HG03457 (cell line): ENCODE results near the gene NDUFS8.

Source experiments
- ATAC-seq: cut with Tn5 transposase; IDR thresholded peaks from one replicate; pipeline ENCODE4 v1.9.1; 2021; ENCODE audit warnings: moderate number of reproducible peaks; ENCODE audit not compliant: unreplicated experiment

NDUFS8 gene

DNA sequence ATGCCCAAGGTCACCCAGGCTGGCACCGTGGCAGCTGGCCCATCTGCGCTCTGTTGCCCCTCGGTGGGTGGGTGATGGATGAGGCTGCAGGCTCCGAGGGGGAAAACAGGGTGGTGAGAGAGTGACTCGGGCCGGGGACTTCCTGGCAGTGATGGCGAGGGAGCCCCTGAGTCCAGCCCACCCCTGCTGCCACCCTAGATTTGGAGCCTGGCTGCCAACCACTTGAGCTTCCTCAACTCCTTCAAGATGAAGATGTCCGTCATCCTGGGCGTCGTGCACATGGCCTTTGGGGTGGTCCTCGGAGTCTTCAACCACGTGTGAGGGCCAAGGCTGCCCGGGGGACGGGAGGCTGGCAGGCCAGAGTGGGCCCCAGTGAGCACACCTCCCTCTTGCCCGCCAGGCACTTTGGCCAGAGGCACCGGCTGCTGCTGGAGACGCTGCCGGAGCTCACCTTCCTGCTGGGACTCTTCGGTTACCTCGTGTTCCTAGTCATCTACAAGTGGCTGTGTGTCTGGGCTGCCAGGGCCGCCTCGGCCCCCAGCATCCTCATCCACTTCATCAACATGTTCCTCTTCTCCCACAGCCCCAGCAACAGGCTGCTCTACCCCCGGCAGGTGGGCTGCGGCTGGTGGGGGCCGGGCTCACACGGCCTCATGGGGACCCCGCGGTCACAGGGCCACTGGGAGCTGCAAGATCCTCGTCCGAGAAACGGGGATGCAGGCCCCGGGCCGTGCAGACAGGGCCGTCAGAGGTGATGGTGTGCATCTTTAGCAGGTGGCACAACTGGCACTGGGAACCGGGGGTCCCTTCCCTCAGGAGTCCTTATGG is 18.4 kb downstream of the NDUFS8 start:
- no peak for ATAC-seq

DNA sequence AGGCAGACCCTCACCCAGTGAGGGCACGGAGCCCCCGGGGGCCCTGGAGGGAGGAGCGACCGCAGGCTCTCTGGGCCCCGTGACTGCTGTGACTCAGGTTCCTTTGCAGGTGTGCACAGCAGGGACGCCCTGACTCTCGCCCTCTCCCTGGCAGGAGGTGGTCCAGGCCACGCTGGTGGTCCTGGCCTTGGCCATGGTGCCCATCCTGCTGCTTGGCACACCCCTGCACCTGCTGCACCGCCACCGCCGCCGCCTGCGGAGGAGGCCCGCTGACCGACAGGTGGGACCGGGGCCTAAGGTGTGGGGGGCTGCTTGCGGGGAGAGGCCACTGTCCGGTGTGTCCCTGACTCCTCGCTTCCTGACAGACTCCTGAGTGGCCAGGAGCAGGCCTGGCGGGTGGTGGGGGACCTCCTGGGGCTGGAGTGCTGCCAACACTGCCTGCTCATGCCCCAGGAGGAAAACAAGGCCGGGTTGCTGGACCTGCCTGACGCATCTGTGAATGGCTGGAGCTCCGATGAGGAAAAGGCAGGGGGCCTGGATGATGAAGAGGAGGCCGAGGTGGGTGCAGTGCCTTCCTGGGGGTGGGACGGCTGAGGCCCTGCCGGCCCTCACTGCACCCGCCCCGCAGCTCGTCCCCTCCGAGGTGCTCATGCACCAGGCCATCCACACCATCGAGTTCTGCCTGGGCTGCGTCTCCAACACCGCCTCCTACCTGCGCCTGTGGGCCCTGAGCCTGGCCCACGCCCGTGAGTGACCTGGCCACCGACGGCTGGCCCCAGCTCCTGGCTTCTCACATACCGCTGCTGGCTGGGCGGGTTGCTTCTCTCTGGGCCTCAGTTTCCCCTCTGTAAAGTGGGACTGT is 19.3 kb downstream of the NDUFS8 start:
- no peak for ATAC-seq

DNA sequence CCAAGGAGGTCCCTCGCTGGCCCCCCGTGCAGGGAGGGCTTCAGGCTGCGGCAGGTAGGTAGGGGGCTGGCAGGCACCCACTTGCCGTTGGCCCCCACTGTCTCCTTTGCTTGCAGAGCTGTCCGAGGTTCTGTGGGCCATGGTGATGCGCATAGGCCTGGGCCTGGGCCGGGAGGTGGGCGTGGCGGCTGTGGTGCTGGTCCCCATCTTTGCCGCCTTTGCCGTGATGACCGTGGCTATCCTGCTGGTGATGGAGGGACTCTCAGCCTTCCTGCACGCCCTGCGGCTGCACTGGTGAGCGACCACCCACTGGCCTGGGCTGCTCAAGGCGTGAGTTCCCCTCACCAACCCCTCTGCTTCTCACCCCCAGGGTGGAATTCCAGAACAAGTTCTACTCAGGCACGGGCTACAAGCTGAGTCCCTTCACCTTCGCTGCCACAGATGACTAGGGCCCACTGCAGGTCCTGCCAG is 19.9 kb downstream of the NDUFS8 start:
- no peak for ATAC-seq

DNA sequence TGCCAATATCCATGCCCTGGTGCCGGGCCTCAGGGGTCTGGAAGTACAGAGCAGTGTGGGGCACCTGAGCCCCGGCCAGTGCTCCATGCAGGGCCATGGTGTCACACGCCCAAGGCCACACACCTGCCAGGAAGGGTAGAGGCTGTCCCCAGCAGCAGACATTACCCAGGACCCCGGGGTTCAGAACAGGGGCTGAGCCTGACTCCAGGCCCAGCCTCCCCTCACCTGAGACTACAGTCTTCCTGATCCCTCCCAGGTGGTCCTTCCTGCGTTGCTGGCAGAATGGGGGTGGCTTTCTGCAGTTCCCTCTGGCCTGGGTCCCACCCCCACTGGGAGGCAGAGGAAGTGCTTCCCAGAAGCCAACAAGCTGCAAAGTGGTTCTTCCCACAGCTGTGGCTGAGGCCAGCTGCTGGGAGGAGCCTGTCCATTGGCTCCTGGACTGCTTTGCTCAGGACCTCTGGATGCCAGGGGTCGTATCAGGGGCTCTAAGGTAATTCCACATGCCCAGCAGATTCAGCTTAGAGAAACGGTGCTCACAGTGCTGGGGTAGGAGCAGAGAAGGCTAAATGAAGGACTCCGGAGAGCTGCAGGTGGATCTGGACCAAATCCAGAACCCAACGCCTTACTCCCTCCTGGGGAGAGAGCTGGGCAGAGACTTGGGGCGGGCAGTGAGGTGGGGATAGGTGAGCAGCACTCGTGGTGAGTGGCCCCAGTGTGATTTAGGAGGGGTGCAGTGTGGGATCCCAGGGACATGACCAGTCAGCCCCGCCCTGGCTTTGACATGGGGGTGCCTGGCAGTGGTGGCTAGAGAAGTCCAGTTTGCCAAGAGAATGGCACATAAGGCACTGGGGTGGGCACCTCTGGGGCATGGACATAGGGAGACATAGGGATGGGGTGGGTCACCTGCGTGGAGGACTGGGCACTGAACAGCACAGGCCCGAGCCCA is 21.0 kb downstream of the NDUFS8 start:
- no peak for ATAC-seq

DNA sequence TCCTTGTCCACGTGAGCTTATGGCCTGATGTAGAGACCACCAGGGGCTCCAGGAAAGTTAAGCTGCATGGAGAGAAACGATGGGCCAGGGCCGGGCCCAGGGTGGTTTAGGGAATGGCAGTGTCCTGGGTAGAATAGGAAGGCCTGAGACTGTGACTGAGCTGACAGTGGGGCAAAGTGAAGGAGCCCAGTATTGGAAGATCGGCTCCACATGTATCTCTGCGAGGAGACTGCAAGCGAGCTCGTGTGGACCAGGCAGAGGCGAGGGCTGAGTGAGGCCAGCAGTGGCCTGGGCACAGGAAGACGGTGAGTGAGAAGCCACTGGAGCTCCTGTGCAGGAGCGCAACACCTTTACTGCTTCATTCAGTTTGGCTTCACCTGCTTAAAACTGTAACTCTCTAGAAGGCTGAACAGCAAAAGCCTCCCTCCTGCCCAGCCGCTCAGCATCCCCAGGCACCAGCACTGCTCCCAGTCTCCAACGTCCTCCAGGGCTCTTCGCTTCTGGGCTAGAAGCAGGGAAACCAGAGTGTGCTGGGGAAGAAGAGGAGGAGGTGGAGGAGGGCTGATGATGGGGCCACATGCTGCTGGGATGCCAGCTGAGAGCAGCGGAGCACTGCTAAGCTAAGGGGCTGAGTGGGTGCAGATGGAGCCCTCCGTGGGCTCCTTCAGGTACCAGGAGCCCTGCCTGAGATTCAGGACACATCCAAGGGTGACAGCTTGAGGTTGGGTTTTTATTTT is 21.8 kb downstream of the NDUFS8 start:
- no peak for ATAC-seq

DNA sequence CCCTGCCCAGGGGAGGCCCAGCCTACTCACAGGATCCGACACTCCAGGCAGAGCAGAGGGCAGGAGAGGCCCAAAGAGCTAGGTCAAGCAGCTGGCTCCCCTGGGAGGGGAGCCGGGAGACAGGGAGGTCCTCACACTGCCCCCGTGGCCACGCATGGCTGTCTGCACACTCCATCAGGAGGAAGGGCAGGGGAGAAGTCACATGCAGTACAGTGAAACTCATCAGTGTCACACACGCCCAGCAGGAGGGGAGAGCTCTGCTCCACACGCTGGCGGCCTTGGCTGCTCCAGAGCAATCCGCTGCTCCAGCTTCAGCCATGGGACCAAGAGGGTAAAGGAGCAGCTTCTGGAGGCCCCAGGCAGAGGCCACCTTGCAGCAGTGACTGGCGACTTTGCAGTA is 22.6 kb downstream of the NDUFS8 start:
- no peak for ATAC-seq

DNA sequence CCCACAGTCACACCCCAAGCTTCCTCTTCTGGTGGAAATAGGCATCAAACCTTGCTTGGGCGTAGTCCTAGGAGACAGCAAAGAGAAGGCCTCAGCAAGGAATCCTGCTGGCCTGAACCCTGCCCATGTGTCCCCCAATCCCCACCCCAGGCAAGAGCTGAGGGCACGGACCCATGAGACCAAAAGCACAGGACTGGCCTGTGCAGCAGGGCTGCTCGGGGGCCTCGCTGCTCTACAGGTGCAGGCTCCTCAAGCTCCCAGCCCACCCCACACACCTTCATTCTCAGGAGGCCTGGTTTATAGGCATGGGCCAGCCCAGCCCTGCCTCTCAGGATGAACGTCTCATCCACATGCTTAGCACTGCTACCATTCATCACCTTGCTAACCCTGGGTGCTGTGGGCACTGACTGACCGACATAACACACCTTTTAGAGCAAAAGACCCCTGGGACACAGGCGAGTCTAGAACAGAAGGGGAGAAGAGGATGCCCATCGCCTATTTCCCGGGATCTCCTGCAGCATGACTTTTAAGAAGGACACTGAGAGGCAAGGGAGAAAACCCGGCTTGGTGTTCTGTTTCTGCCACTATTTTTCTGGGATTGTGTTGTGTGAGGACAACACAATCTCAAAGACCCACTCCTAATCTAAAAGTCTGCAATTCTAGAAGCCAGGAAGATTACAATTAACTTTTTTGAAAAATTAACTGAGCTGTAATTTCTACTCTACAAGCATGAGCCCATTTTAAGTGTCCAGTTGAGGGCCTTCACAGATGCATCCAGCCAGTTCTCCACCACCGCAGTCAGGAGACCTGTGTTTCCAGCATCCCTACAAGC is 23.7 kb downstream of the NDUFS8 start:
- ATAC-seq = no peak

DNA sequence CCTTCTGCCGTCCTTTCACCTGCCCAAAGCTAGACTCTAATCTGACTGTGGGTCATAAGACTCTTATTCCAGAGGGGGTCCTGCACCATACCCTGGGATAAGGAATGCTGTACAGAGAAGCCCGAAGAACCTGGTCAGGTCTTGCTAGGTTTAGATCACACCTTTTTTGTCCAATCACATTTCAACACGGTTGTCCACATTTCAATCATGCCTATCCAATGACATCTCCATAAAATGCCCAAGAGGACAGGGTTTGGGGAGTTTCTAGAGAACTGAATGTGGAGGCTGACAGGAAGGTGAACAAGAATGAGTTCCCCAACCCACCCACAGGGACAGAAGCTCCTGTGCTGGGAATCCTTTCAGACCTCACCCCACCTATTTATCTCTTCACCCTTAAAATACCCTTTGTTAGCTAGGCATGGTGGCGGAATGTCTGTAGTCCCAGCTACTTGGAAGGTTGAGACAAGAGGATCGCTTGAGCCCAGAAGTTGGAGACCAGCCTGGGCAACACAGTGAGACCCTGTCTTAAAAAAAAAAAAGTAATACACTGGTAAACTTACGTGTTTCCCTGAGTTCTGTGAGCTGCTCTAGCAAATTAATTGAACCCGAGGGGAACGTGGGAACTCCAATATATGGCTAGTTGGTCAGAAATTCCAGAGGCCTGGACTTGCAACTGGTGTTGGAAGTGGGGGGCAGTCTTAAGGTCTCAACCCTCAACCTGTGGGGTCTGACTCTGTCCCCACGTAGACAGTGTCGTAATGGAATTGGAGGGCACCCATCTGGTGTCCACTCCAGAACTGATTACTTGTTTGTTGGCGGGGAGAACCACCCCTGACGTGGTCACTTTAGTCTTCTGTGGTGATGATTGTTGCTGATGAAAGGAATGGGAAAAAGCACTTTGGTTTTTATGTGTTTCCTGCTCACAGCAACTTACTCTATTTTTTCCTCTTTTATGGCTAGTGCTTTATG is 26.1 kb downstream of the NDUFS8 start:
- no peak for ATAC-seq

DNA sequence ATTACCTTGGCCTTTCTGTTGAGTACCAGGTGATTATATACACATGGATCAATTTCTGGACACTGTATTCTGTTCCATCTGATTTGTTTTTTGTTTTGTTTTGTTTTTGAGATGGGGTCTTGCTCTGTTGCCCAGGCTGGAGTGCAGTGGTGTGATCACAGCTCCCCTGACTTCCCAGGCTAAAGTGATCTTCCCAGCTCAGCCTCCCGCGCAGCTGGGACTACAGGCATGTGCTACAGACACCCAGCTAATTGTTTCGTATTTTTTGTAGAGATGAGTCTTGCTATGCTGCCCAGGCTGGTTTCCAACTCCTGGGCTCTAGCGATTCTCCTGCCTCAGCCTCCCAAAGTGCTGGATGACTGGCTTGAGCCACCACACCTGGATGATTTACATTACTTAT is 27.3 kb downstream of the NDUFS8 start:
- ATAC-seq = no peak

DNA sequence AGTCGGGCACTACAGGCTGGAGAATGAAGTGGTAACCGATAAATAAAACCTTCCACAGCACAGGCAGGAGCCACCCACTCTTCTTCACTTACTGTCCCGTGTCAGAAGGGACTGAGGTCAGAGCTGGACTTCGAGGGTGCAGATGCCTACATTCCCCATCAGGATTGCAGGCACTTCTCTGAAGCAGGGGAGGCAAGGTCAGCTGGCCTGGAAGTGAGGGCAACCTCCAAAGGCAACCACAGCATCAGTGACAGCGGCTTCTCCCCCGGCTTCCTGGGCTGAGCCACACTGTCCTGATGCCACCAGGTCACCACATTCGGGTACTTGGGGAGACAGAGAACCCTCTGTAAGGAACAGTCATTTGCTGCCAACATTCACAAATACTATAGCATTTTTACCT is 31.0 kb downstream of the NDUFS8 start:
- no peak for ATAC-seq

DNA sequence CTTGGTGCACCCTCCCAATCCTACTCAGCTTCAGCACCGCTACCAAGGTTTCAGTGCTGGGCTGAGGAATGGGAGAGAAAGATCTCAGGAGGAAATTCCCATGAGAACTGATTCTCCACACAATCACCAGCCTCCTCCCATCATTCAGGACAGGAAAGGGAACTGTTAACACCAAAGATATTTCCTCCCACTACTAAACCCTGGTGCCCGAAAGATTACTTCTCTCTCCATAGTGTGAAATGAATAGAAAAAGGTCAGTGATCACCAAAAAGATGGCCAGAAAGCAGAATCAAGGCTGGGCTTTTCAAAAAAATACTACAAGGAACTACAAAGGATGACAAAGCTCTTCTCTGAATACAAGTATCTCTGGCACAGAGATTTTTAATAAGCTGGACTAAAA is 34.4 kb downstream of the NDUFS8 start:
- no peak for ATAC-seq

DNA sequence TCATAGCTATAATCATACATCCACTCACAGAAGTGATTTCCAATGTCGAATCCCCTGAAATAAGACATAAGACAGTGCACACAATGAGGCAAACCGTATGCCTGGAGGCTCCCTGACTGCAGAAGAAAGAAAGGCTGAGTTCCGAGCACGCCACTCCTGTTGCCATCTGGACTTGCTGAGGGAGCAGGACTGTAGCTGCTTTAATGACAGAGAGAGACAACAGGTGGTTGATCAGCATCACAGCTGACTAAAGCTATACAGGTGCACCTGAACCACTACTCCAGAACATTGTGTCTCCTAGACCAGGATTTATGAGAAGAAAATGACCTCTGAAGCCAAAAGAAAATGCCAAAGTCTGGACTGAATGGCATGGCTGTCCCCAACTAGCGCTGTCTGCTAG is 35.4 kb downstream of the NDUFS8 start:
- no peak for ATAC-seq

DNA sequence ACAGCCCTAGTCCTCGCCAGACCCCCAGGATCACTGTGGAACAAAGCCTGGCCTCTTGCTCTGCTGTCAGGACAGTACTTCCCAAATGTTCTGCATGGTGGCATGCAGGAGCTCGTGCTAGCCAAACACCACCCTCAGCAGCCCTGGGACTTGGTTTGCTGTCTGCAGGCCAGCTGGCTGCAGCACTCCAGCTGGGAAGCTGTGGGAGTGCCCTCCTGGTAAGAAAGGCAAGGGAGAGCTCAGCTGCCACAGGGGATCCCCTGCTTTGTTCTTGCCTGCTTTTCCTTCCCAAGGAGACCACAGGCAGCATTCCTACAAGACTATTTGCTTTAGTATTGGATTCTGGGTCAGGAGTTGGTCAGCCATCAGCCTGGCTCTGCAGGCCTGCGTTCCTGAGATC is 36.3 kb downstream of the NDUFS8 start:
- no peak for ATAC-seq

DNA sequence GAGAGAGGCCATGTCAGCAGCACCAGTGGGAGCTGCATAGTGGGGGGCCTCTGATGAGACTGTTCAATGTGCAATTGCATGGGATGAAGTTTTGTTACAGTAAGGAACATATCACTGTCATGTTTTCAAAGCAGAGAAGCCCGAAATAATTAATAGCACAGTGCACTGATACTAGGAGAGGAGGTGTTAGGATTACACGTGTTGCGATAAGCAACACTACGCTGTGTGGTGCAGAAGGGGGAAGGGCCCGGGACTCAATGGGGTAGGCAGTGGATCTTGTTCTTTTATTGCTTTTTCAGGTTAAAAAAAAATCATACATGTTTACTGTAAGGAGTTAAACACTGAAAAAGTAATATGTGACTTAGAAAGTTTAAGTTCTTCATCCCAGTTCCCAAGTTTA is 37.5 kb downstream of the NDUFS8 start:
- ATAC-seq = no peak

DNA sequence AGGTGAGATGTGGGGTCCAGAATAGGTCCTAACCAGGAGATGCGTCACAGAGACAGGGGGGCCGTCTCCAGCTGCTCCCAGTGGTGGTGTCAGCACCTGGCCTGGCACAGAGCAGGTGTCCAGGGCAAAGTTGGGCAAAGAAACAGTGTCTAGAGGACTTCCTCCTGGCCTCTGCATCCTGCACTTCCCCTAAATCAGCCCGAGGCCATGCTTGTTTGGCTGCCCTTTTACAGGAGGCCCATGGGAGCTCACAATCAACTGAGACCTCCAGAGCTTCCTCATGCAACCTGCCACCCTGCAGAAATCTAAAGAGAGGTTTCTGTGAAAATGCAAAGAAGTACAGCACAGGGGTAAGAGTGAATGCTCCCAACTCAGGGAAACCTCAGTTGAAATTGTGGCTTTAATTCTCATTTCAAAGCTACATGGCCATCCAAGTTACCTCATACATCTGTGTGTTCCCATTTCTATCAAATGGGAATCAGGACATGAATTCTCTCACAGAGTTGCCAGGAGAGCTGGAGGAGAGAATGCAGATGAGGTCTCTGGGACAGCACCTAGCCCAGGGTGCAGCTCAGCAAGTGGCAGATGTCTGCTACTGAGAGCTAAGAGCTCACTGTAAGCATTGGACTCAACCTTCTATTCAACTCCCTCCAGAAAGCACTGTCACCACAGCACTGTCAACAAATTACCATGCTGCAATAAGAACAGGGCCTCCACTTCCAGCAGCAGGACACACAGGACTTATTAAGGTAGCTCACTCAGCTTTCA is 41.0 kb downstream of the NDUFS8 start:
- ATAC-seq = no peak

DNA sequence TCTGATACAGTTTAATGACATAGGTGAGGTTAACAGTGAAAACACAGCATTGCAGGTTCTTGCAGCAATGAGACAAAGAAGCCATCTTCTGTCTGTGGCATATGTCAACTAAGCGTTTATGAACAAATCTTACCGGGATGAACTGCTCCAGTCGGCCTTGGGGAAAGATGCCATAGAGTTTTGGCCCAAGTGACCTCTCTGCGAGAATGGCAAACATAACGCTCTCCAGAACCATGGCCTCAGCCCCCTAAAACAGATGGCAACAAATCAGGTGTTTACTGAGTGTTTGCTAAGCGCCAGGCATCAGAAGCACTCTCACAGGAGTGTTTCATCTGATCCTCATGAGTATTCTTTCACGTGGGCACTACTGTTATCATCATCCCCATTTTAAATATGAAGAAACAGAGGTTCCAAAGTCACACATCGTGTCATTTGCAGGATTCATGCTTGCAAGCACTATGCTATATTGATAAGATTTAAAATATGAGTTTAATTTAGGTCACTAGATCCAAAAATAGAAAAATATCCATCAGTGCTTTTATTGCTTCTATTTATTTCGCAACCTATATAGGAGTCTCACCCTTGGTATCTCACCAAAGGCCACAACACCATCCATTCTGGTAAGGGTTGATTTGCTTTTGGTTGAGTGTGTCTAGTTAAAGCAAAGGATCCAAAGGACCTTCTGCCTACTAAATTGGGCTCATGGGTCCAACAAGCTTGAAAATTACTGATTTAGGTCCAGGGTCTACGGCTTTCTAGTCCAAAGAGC is 44.3 kb downstream of the NDUFS8 start:
- ATAC-seq = no peak
